HG02642 (cell line): ENCODE results near the gene UBALD1.
A peak's percentile ranks its signal among the peaks of the same experiment; 100 is the strongest.
"Not testable (repeated sequence)": the region's sequence is repeated elsewhere in the genome, so short reads cannot be mapped to it uniquely, and the experiment has no call there.

Experiments used
- ATAC-seq: cut with Tn5 transposase; IDR thresholded peaks from one replicate; pipeline ENCODE4 v1.9.1; 2021; ENCODE audit warnings: mild to moderate bottlenecking; ENCODE audit not compliant: unreplicated experiment, poor library complexity

UBALD1 gene

GRCh38 chr16:4614571-4615383 lies at the start of gene UBALD1:
Gene UBALD1, minus strand, starts transcription at chr16:4614888. Its CDS starts 91 bp downstream, at chr16:4614797.
- peak; percentile 56 for ATAC-seq

- ATAC-seq: no peak
Observed at GRCh38 chr16:4663777-4664465, 49.2 kb upstream of the UBALD1 start.

- no peak for ATAC-seq
Observed at GRCh38 chr16:4663465-4663776, 48.7 kb upstream of the UBALD1 start.

GRCh38 chr16:4661661-4662060 lies 47.0 kb upstream of the UBALD1 start:
- no peak for ATAC-seq

GRCh38 chr16:4660454-4661007 lies 45.8 kb upstream of the UBALD1 start:
- peak; percentile 47 for ATAC-seq

GRCh38 chr16:4659363-4660353 lies 45.0 kb upstream of the UBALD1 start:
- no peak for ATAC-seq

- ATAC-seq: no peak
Observed at GRCh38 chr16:4656695-4657686, 42.3 kb upstream of the UBALD1 start.

GRCh38 chr16:4656221-4656620 lies 41.5 kb upstream of the UBALD1 start:
- ATAC-seq: no peak

- ATAC-seq: no peak
Observed at GRCh38 chr16:4655801-4656200, 41.1 kb upstream of the UBALD1 start.

GRCh38 chr16:4654964-4655590 lies 40.4 kb upstream of the UBALD1 start:
- ATAC-seq: no peak

- ATAC-seq: no peak
Observed at GRCh38 chr16:4654011-4654963, 39.6 kb upstream of the UBALD1 start.

GRCh38 chr16:4652561-4652960 lies 37.9 kb upstream of the UBALD1 start:
- ATAC-seq: no peak

GRCh38 chr16:4651827-4652226 lies 37.1 kb upstream of the UBALD1 start:
- ATAC-seq: no peak

GRCh38 chr16:4650443-4651074 lies 35.9 kb upstream of the UBALD1 start:
- not testable (repeated sequence) for ATAC-seq

GRCh38 chr16:4649744-4650442 lies 35.2 kb upstream of the UBALD1 start:
- no peak for ATAC-seq

GRCh38 chr16:4648917-4649316 lies 34.2 kb upstream of the UBALD1 start:
- no peak for ATAC-seq

GRCh38 chr16:4647644-4647980 lies 32.9 kb upstream of the UBALD1 start:
- no peak for ATAC-seq
